ENCODE measurements around the gene MIX23. TPM values are rescaled to one million over a fixed set of nuclear protein-coding genes. Genes with fewer than 3 reads are reported as not detected.

The MIX23 gene
- 40.0 and 50.3 TPM in 2 replicates for total RNA-seq (2013; cell fraction: nucleolus; rRNA removed)
- total RNA-seq (2014; rRNA removed) (44.1 and 66.5 TPM in 2 replicates), total RNA-seq (2014; rRNA removed; fragmentation: Illumina TruSeq; extraction: Trizol) (130 and 138 TPM in 2 replicates), total RNA-seq (2021) (63.3 and 71.3 TPM in 2 replicates), polyA plus RNA-seq (2011; rRNA removed) (47.4 and 97.5 TPM in 2 replicates), polyA plus RNA-seq (2014; fragmentation: Illumina TruSeq; extraction: Trizol) (176 and 238 TPM in 2 replicates), polyA plus RNA-seq (2014; fragmentation: Nextera tagmentation; extraction: Ambion mirVana) (10 to 100 TPM; 30.0 to 45.9 TPM), polyA plus RNA-seq (2014; rRNA removed) (66.6 and 92.3 TPM in 2 replicates), polyA plus RNA-seq (2016; fragmentation: Nextera tagmentation; extraction: Ambion mirVana) (10 to 100 TPM; 53.4 to 78.1 TPM), polyA minus RNA-seq (2011; rRNA and poly(A)+ RNA removed) (15.5 and 20.8 TPM in 2 replicates), Bru-seq, nascent RNA (percentile 79 among the genes with signal in this experiment), BruChase-seq, experiment 1, labeled RNA remaining after a 6-hour chase (percentile 74 among the genes with signal in this experiment), BruChase-seq, experiment 2, labeled RNA remaining after a 2-hour chase (percentile 71 among the genes with signal in this experiment)
- 25.9 TPM for polyA plus RNA-seq (2011; ENCODE audit: low read depth)
- 12.9 and 20.2 TPM in 2 replicates for polyA plus RNA-seq (2011; cell fraction: cytosol; rRNA removed)
- 25.3 and 37.7 TPM in 2 replicates for polyA plus RNA-seq (2011; cell fraction: nucleus; rRNA removed)
- 45.2 and 57.2 TPM in 2 replicates for polyA plus RNA-seq (2012)
- 13.2 and 14.5 TPM in 2 replicates for polyA minus RNA-seq (2011; cell fraction: cytosol; rRNA and poly(A)+ RNA removed)
- polyA minus RNA-seq (2011; cell fraction: nucleus; rRNA and poly(A)+ RNA removed) = 6.9 and 7.5 TPM in 2 replicates
- long read RNA-seq, experiment 1, transcript CCDC58-201 (5 exons, 720 nt) = major isoform, 22 of 24 reads
- long read RNA-seq, experiment 1, partial matches to known transcripts = 0 of 24 reads
- long read RNA-seq, experiment 1, other reads (novel, unspliced or antisense) = 2 of 24 reads
- long read RNA-seq, experiment 2, transcript CCDC58-201 (5 exons, 720 nt) = major isoform, 9 of 14 reads
- long read RNA-seq, experiment 2, partial matches to known transcripts = 0 of 14 reads
- long read RNA-seq, experiment 2, other reads (novel, unspliced or antisense) = 1 of 14 reads

- DNase-seq (ENCODE audit: low read depth, low spot score) (peak; percentile 66), ATAC-seq (peak; percentile 69), FAIRE-seq (no peak)
- Histone ChIP-seq H4K20me1 (ENCODE audit: control insufficient read depth, insufficient read depth) (no peaks in the 10 kb centered on the region), H2AFZ (ENCODE audit: control insufficient read depth, low read depth, low read length) (peak within 1 kb of the TSS; percentile 89), H3K27ac (ENCODE audit: control insufficient read depth, insufficient read depth) (peak within 1 kb of the TSS; percentile 82), H3K4me1 (ENCODE audit: control insufficient read depth, insufficient read depth, low read length) (peaks cover 16% of the 10 kb centered on the region), H3K9me3 (replicated peaks; ENCODE audit: control insufficient read depth, insufficient read depth, low read length) (no peaks in the 10 kb centered on the region), H3K27me3 (replicated peaks in 1 of 2; ENCODE audit: control insufficient read depth in 2 of 2, insufficient read depth in 2 of 2, low read length in 1 of 2) (no peaks in the 10 kb centered on the region), H3K4me2 (ENCODE audit: control insufficient read depth, insufficient read depth) (peak within 1 kb of the TSS; percentile 98), H3K36me3 (ENCODE audit: control insufficient read depth in 2 of 2, insufficient read depth in 2 of 2, low read length in 1 of 2) (peaks cover 0 to 5% of the 10 kb centered on the region in 2 experiments; a peak in 2 of 4 replicates), H3K79me2 (ENCODE audit: control insufficient read depth, insufficient read depth, low read length) (peaks cover 83% of the 10 kb centered on the region), H3K9ac (ENCODE audit: control insufficient read depth, insufficient read depth, low read length) (peak within 1 kb of the TSS; percentile 91), H3K4me3 (peak within 1 kb of the TSS; percentile 76)
- RAD21 ChIA-PET (ENCODE audit: unreplicated experiment) = interaction anchor here (0.8 to 4.8 kb wide), 11 partner anchors 18 to 836 kb away, joined by 3 to 56 read pairs (median 4); partner anchors contain the start of gene WDR5B
- in situ Hi-C loops (cut with MboI) = no loop called here
- BruUV-seq (replicated peaks) = no TSS peak
- POLR2A ChIA-PET = interaction anchor here (0.8 to 4.4 kb wide), 9 partner anchors 11 to 574 kb away, joined by 3 to 29 read pairs (median 7); partner anchors contain the start of gene WDR5B
- CTCF ChIA-PET = interaction anchor here (0.9 to 4.1 kb wide), 9 partner anchors 10 to 297 kb away, joined by 3 to 41 read pairs (median 9); partner anchors contain the start of genes PARP14 and WDR5B
- SMC1A ChIA-PET (ENCODE audit: uncharacterized antibody, unreplicated experiment) = interaction anchor here (1.0 to 5.3 kb wide), 9 partner anchors 19 to 837 kb away, joined by 3 to 59 read pairs (median 4); partner anchors contain the start of gene POLQ
- under 1% methylated on average over 31 of the region's 31 CpGs for WGBS (ENCODE audit: insufficient coverage, insufficient replicate concordance, low lambda C conversion rate, missing lambda C conversion rate)
- intact Hi-C loops (cut with micrococcal nuclease; ENCODE audit: unreplicated experiment) = loop anchor here (5.0 to 10.0 kb wide), 3 partner anchors 76 to 838 kb away; partner anchors contain the start of gene POLQ
- TF ChIP-seq JUND (IDR thresholded peaks at IDR 0.05; ENCODE audit: low read depth, low read length) (no peak), BHLHE40 (IDR thresholded peaks at IDR 0.05; ENCODE audit: borderline replicate concordance in 1 of 2, low read depth in 2 of 2, low read length in 1 of 2) (peak; percentile 70 to 83; a peak in 3 of 4 replicates), JUNB (IDR thresholded peaks at IDR 0.05) (no peak), MLLT1 (IDR thresholded peaks at IDR 0.05) (peak; percentile 71), FOS (IDR thresholded peaks at IDR 0.05; ENCODE audit: borderline replicate concordance, extremely low read depth, insufficient read length) (no peak), RAD51 (IDR thresholded peaks at IDR 0.05) (peak; percentile 58), ESRRA (IDR thresholded peaks at IDR 0.05; ENCODE audit: low read length) (no peak), SP1 (IDR thresholded peaks at IDR 0.05; ENCODE audit: low read depth, low read length) (no peak), CREB1 (IDR thresholded peaks at IDR 0.05; ENCODE audit: low read depth) (peak; percentile 49), CHD4 (IDR thresholded peaks at IDR 0.05) (no peak), STAT1 (conservative IDR thresholded peaks at IDR 0.05) (no peak; the same call in 1 of the 2 replicates), SMARCA5 (IDR thresholded peaks at IDR 0.05) (no peak), E2F8 (IDR thresholded peaks at IDR 0.05; ENCODE audit: low read depth, partially characterized antibody) (no peak), BRCA1 (IDR thresholded peaks at IDR 0.05; ENCODE audit: low read depth, low read length) (no peak), ZSCAN29 (IDR thresholded peaks at IDR 0.05) (no peak)
Observed at GRCh38 chr3:122382888-122383666, at the start of gene MIX23. Gene MIX23 (minus strand): TSS chr3:122383231. CDS start chr3:122383224, 7 bp downstream.

Data from GM12878 (cell line).